ENCODE data around the gene LMAN1L.

LMAN1L gene

GRCh38 chr15:74794248-74794969 lies 18.2 kb upstream of the LMAN1L start:
- no peak for DNase-seq (ENCODE audit: low read depth)

- DNase-seq (ENCODE audit: low read depth): no peak
Observed at GRCh38 chr15:74794970-74795349, 17.7 kb upstream of the LMAN1L start.

GRCh38 chr15:74795966-74796625 lies 16.5 kb upstream of the LMAN1L start:
- no peak for DNase-seq (ENCODE audit: low read depth)

GRCh38 chr15:74798388-74799254 lies 14.0 kb upstream of the LMAN1L start:
- no peak for DNase-seq (ENCODE audit: low read depth)

- no peak for DNase-seq (ENCODE audit: low read depth)
Observed at GRCh38 chr15:74799255-74799855, 13.3 kb upstream of the LMAN1L start.

- DNase-seq (ENCODE audit: low read depth): peak; percentile 86
Observed at GRCh38 chr15:74799856-74800558, 12.6 kb upstream of the LMAN1L start.

GRCh38 chr15:74800559-74801094 lies 12.0 kb upstream of the LMAN1L start:
- DNase-seq (ENCODE audit: low read depth): no peak

GRCh38 chr15:74801311-74801997 lies 11.2 kb upstream of the LMAN1L start:
- DNase-seq (ENCODE audit: low read depth): no peak

- no peak for DNase-seq (ENCODE audit: low read depth)
Observed at GRCh38 chr15:74802290-74802689, 10.3 kb upstream of the LMAN1L start.

GRCh38 chr15:74802862-74803447 lies 9.7 kb upstream of the LMAN1L start:
- DNase-seq (ENCODE audit: low read depth): no peak

- no peak for DNase-seq (ENCODE audit: low read depth)
Observed at GRCh38 chr15:74804935-74805334, 7.7 kb upstream of the LMAN1L start.

- no peak for DNase-seq (ENCODE audit: low read depth)
Observed at GRCh38 chr15:74807282-74807681, 5.4 kb upstream of the LMAN1L start.

- no peak for DNase-seq (ENCODE audit: low read depth)
Observed at GRCh38 chr15:74808078-74808839, 4.4 kb upstream of the LMAN1L start.

- DNase-seq (ENCODE audit: low read depth): no peak
Observed at GRCh38 chr15:74808840-74809229, 3.8 kb upstream of the LMAN1L start.

- DNase-seq (ENCODE audit: low read depth): no peak
Observed at GRCh38 chr15:74809242-74809641, 3.4 kb upstream of the LMAN1L start.

- no peak for DNase-seq (ENCODE audit: low read depth)
Observed at GRCh38 chr15:74809956-74810355, 2.7 kb upstream of the LMAN1L start.

GRCh38 chr15:74815121-74815934 lies 2.7 kb downstream of the LMAN1L start:
- DNase-seq (ENCODE audit: low read depth): no peak

GRCh38 chr15:74815961-74816360 lies 3.3 kb downstream of the LMAN1L start:
- DNase-seq (ENCODE audit: low read depth): no peak
